GM19238 (cell line): ENCODE results near the gene PHLDB2.
"Not testable (repeated sequence)": the region's sequence is repeated elsewhere in the genome, so short reads cannot be mapped to it uniquely, and the experiment has no call there.

Experiments used
- DNase-seq: peaks from one replicate; pipeline ENCODE4 v3.0.0; 2011; ENCODE audit warnings: low spot score; ENCODE audit not compliant: insufficient read length

PHLDB2 gene

DNA sequence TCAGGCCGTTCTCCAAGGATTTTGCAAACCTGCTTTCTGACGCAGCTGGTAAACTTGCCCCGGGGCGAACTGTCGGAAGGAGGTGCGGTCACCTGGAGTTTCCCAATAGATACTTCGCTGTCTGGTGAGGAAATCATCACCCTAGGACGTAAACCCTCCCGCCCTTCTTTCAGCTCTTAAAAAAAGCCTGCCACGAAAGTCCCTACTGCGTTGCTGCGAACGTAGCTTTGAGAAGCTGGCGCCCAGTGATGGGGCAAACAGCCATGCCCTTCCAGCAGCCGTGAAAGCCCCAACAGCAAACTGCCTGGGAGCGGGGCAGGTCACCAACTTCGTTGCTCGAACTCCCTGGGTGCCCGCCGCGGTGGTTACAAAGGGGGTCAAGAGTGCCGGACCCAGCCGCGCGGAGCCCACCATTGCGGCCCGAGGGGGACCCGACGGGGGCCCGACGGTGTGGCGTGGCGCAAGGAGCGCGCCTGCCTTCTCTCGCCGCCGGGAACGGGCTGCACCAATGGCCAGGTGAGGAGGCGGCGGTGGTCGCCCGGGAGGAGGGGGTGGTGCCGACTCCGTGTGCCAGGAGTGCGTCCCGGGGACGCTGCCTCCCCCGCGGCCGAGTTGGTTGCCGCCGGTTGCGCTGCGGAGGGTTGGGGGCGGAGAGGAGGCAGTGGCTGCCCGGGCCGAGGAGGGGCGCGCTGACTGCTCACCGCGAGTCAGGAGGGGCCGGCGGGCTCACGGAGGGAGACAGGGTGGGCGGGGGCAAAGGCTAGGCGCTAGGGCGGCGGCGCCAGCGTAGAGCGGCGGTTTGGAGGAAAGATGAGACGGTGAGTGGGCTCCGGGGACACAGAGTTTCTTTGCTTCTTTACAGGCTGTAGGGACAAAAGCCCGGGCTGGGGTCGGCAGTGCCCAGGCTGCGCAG is at the start of gene PHLDB2:
Gene PHLDB2, plus strand, starts transcription at position 205 of the 913 bp plus-strand sequence. CDS start 24,813 bp downstream, outside the sequence.
- peak; percentile 18 for DNase-seq

DNA sequence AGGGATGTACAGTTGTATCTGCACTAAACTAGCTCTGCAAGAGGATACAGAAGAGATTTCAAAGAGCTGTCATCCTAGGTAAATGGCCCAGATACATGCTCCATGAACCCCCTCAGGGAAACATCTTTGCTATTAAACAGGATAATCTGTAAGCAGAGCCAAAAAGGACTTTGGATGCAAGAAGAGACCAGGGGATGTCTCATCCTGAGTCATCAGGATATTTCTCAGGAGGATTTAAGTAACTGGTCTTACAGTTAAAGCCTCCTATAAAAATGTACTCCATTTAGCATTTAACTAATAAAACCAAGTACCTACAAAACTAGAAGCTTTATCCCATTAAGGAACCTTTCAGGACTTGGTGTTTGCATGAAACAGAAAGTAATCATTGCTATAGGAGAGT is 48.2 kb upstream of the PHLDB2 start:
- no peak for DNase-seq

DNA sequence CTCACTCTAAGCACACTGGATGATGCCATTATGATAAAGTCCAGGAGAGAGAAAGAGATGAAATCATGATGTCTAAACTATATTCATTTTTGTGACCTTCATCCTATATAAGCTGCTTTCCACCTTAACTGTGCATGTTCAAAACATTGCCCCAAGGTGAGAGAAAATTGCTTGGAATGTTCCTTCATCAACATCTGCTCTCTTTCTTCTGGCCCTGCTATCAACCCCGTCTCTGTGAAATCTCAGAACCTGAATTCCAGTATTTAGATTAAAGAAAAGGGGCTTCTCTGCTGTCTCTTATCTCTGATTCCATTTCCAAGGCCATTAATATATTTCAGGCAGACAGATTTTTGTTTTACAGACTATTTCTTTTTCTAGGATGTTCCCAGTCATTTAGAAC is 47.3 kb upstream of the PHLDB2 start:
- no peak for DNase-seq

DNA sequence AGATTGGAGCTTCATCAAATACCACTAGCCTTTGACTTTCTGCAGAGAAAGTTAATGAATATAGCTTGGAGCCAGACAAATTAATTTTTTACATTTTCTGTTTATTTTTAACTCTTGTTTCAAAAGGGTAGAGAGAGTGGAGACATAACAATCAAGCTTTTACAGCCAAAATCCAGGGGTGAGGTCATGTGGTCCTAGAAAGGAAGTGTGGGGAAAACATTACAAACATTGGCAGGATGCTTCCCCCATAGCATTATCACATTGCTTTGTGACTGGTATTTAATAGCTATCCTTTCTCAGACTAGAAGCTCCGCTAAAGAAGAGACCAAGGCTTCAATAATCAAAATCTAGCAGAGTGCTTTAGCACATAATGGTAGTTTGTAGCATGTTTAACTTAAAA is 46.4 kb upstream of the PHLDB2 start:
- DNase-seq: no peak

DNA sequence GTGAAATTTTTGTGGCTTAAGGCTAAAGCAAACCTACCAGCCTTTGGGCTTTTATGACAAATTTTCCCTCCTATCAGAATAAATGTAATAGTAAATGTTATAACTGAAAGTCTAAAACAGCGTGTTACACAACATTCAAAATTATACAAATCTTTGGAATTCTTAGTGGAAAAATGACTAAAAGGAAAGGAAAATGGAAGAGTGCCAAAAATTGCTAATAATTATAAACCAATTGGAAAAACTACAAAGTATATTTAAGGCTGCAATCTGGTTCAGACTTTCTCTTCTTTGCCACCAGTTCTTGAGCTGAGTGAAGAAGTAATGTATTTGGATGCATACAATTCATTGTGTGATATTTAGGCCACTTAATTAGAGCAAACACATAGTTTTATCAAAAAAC is 45.6 kb upstream of the PHLDB2 start:
- no peak for DNase-seq

DNA sequence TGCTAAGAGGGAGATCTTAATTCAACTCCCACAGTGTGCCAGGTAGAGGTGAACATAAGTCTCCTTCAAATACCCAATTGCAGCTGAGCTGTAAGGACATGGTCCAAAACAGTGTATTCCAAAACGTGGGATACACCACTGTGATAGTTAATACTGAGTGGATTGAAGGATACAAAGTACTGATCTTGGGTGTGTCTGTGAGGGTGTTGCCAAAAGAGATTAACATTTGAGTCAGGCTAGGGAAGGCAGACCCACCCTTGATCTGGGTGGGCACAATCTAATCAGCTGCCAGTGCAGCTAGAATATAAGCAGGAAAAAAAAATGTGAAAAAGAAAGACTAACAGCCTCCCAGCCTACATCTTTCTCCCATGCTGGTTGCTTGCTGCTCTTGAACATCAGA is 45.1 kb upstream of the PHLDB2 start:
- no peak for DNase-seq

DNA sequence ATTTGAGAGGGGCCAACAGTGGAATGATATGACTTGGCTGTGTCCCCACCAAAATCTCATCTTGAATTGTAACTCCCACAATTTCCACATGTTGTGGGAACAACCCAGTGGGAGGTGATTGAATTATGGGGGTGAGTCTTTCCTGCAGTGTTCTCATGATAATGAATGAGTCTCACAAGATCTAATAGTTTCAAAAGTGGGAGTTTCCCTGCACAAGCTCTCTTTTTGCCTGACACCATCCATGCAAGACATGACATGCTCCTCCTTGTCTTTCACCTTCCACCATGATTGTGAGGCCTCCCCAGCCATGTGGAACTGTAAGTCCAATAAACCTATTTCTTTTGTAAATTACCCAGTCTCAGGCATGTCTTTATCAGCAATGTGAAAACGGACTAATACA is 42.3 kb upstream of the PHLDB2 start:
- DNase-seq: not testable (repeated sequence)

DNA sequence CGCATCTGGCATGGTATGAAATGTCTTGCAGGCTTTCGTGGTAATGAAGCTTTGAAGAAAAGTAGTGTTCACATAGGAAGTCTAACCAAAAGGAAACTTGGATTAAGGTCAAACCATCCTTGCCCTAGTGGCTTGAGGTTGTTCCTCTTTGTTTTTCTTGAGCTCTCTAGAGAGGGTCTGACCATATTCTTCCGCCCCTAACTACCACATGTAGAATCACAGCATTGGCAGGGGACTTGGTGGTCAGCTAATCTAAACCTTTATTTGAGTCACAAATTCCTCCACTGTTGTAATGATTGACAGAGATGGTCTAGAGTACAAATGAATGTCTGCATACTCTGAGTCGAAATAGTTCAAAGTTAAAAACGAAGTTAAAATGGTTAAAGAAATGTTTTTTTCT is 39.1 kb upstream of the PHLDB2 start:
- DNase-seq: no peak

DNA sequence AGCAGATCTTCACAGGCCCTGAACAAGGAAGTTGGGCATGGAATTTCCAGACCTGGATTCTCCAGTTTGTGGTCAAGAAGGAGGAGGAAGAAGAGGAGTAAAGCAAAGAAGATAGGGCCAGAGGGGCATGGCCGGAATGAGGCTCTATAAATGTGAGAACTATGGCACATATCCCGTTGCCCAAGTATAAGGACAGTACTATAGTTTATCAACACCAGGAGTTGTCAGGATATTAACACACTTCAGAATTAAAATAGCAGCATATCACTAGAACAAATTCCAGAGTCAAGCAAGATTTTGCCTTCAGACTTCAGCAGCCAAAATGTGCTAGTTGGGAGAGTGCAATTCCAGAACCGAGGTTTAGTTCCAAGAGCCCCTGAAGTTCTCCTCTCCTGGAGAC is 38.4 kb upstream of the PHLDB2 start:
- no peak for DNase-seq

DNA sequence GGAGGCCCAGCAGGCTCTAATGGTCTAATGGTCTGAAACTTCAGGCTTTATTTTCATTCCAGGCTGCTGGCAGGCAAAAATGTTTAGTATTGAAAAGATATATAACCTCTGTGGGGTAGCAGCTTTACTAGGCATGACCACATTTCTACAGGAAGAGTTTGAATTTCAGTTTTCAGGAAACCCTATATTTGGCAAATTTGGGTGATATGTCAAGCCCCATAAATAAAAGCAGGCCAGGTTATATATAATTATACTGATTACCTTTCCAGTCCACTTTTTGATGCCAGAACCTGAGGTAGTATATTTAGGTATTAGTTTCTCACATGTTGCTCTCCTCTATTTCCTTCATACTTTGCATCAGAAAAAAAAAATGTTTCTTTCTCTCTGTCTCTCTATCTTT is 37.2 kb upstream of the PHLDB2 start:
- DNase-seq: no peak

DNA sequence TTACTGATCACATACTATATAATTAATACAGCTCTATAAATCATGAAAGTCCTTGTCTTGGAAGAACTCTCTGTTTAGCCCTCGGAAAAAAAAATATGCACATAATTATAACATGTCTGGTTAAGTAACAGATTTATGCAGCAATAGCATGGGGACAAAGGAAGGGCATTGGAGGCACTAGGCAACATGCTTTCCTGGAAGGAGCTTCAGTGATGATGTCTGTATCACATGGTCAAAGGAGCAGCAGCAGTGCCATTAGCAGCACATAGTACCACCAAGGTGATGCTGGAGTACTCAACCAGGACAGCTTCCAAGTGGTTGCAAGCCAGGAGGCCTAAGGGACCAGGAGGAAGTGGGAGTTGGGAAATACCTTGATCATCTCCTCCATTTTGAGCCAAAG is 36.3 kb upstream of the PHLDB2 start:
- no peak for DNase-seq

DNA sequence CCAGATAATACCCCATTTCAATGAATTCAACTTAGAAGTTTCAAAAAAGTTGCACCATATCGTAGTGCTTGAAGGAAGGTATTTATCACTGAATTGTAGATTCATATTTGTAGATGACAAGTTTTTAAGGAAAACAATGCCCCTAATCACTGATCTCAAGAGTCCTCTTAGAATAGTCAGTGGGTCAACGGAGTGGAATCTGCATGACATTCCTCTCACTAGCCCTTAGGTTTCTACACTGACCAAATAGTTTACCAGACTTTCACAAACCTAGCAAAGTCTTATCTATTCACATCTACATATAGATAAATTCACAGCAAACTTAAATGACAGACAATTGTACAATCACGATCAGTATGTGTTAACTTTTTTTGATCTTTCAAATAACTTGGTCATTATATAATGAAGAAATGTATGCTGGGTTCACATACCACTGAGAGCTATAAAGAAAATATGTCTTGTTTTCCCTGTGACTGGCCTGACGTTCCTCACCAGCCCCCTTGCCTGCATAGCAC is 35.7 kb upstream of the PHLDB2 start:
- no peak for DNase-seq

DNA sequence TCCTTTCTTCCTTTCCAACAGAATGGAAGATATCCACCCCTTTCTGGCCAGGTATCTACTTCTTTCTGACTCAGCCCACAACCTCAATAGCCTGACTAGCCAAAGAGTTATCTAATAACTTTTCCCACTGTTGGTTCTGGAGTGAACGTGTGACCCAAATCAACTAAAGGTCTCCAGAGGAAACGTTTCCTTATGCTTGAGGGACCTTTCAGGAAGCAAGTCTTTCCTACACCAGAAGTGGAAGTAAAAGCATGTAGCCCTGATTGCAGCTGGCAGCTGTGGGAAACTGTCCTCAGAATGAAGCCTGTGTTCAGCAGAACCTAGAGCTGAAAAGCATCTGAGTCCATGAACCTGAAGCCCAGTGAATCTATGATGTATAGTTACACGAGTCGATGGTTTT is 34.7 kb upstream of the PHLDB2 start:
- DNase-seq: no peak

DNA sequence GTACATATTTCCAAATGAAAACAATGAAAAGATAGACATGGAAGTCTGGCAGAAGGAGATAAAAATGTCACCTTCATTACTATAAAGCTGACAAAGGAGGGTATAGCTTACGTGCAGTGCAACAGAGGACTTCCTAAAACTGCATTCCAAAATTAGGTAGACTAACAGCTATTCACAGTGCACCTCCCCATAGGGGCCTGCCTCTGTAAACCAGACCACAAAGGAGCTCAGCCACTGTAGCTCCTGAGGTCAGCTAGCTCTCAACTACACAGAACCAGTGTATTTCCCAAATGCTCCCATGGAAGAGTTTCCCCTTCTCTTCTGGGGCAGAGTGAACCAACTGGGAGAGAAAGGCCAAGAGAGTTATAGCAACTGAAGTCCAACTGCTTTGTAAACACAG is 31.2 kb upstream of the PHLDB2 start:
- no peak for DNase-seq

DNA sequence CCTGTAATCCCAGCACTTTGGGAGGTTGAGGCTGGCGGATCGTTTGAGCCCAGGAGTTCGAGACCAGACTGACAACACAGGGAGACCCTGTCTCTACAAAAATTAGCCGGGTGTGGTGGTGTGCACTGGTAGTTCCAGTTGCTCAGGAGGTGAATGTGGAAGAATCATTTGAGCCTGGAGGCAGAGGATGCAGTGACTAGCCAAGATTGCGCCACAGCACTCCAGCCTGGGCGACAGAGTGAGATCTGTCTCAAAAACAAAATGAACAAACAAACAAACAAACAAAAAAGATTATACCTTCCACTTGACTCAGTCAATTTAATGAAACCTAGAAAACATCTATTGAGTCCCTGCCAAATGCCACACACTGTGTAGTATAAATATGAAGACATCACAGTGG is 30.5 kb upstream of the PHLDB2 start:
- no peak for DNase-seq

DNA sequence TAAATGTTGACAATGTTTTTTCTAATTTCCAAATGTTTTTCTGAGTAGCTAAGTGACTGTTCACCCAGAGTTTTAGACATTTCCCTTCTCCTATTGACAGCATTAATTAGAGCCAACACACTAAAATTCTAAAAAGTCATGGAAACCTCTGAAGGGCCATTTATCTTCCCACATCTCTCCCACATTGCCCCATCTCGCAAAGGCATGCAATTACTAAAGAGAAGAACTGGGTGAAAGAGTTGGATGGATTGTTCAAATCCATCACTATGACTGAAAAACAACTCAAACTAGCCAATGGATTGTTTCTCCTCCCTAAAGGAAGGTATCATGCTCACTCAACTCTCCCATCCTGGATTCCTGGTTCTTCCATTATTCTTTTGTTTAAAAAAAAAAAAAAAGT is 30.0 kb upstream of the PHLDB2 start:
- no peak for DNase-seq

DNA sequence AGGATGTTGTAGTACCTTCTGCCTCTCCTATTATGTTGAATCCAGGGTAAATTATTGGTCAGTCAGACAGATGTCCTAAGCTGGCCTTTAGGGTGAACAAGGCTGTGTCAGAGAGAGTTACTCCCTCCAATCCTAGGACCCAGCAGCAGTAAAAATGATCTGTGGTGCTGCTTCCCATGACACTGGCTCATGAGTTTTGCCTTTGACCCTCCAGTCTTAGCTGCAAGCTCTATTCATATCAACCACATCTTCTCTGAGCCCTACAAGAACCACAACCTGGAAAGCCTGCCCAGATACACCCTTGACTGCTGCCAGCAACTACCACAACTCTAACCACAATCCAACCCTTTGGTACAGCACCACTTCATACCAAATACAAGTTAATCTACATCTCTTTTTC is 27.2 kb upstream of the PHLDB2 start:
- DNase-seq: no peak

DNA sequence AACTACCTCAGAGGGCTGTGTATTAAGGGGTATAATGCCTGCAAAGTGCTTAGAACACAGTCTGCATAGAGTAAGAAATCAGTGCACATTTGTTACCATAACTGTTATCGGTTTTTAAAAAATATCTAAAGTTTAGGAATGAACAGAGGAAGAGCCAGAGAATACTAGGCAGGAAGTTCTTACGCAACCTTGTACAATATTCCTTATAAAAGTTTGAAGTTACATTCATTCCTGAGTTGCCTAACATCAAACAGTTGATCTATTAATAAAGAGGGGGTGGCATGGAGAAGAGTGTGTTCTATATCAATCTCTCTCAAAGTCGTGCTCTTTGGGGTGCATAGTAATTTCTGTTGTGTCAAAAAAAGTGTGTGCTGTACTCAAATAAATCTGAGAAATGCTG is 22.0 kb upstream of the PHLDB2 start:
- DNase-seq: no peak

DNA sequence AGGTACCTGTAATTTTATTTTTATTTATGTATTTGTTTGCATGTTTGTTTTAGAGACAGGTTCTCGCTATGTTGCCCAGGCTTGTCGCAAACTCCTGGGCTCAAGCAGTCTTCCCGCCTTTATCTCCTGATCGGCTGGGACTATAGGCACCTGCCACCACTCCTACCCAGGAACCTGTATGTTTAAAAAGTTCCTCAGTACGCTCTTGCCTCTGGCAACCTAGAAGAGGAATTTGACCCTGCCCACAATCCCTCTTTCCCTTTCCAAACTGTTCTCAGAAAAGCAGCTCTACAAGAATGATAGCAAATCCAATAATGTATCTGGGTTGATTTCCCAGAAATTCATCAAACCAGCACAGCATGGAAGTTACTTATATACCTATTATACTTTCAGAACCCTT is 20.9 kb upstream of the PHLDB2 start:
- no peak for DNase-seq

DNA sequence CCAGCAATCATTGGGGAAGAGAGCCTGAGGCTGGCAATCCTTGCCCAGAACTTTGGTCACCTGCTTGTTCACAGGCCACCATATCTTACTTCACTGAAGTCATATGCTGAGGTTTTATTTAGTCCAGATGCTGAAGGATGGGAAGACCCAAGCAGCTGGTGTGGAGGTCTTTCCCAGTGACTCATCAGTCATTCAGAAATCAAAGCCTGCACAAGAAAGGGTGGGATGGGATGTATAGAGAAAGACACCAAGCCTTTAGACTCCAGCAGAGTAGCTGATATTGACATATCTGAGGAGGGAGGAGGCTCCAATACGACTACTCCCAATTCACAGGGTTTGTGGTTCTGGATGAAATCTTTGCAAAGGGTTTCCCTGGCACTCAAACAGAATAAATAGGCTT is 13.0 kb upstream of the PHLDB2 start:
- DNase-seq: no peak

DNA sequence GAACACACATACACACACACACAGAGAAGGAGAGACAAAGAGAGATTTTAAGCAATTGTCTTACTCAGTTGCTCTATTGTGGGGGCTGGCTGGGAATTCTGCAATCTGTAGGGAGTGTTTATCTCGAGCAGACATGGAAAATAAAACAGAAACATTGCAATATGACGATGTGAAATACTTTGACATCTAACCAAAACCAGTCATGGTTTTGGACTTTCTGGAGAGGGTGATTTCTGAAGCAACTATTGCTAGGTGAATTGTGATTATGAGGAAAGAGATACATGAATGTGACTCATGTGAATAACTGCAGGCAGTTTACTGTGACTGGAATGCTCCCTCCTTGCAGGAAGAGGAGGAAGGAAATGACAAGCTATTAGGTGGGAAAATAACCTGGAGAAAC is 12.3 kb upstream of the PHLDB2 start:
- no peak for DNase-seq

DNA sequence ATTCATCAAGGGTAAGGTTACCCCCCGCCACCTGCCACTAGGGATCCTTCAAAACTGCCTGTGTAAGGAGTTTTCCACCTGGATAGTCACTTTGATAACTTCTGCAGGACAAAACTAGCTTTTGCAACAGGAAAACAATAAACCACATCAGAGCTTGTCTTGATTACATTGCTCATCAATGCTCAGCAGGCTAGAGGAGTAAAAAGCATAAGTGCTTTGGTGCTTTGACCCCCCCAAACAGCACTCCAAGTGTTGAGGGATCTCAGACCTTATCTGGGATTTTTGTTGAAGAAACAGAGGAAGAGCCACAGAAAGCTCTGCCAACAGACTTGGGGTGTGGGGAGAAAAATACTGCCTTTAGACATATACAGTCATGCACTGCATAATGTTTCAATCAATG is 10.8 kb upstream of the PHLDB2 start:
- DNase-seq: no peak

DNA sequence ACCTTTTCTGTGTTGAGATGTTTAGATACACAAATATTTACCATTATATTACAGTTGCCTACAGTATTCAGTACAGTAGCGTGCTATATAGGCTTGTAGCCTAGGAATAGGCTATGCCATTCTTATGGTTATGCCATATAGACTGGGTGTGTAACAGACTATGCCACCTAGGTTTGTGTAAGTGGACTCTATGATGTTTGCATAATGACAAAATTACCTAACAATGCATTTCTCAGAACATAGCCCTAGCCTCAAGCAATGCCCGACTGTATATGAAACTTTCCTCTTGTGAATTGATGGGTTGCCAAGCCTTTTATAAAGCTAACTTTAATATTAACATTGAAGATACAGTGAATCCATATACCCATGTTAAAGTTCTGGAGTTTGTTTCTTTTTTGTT is 10.3 kb upstream of the PHLDB2 start:
- DNase-seq: no peak
